ENCODE data around the gene DPM1. TPM values are rescaled to one million over a fixed set of nuclear protein-coding genes. Genes with fewer than 3 reads are reported as not detected.

The DPM1 gene
- total RNA-seq, 1 experiment from 2014 or later = 66.8 TPM

- Mint-ChIP-seq H3K4me3 (ENCODE audit: unreplicated experiment) (no peak overlapping the region), H3K27ac (ENCODE audit: low read depth, unreplicated experiment) (no peak overlapping the region), H3K36me3 (ENCODE audit: insufficient read depth, unreplicated experiment) (peaks cover 8% of the 10 kb centered on the region), H3K27me3 (ENCODE audit: insufficient read depth, unreplicated experiment) (peaks cover 11% of the 10 kb centered on the region), H3K9me3 (ENCODE audit: unreplicated experiment) (no peaks in the 10 kb centered on the region), H3K4me1 (ENCODE audit: insufficient read depth, unreplicated experiment) (no peaks in the 10 kb centered on the region)
- TF ChIP-seq CTCF (IDR thresholded peaks at IDR 0.05; ENCODE audit: unreplicated experiment) = no peak
- no TSS peak for BruUV-seq (replicated peaks)
- CTCF ChIA-PET = interaction anchor here (0.7 to 2.4 kb wide), 4 partner anchors 9 to 635 kb away, joined by 3 to 17 read pairs (median 4); partner anchors contain the start of genes DPM1 and MOCS3
- intact Hi-C loops (cut with micrococcal nuclease) = no loop called here
- POLR2A ChIA-PET = interaction anchor here (0.7 to 1.7 kb wide), 2 partner anchors 9 to 596 kb away, joined by 3 to 9 read pairs; partner anchors contain the start of genes DPM1 and MOCS3
- DNase-seq (ENCODE audit: unreplicated experiment) = no peak
Measured at GRCh38 chr20:50967586-50967985, 9.3 kb upstream of the DPM1 start.

- Mint-ChIP-seq H3K4me3 (ENCODE audit: unreplicated experiment) (peak overlapping the region; percentile 91), H3K27ac (ENCODE audit: low read depth, unreplicated experiment) (no peak overlapping the region), H3K36me3 (ENCODE audit: insufficient read depth, unreplicated experiment) (peaks cover 57% of the 10 kb centered on the region), H3K4me1 (ENCODE audit: insufficient read depth, unreplicated experiment) (peaks cover 15% of the 10 kb centered on the region), H3K9me3 (ENCODE audit: unreplicated experiment) (no peaks in the 10 kb centered on the region), H3K27me3 (ENCODE audit: insufficient read depth, unreplicated experiment) (no peaks in the 10 kb centered on the region)
- POLR2A ChIA-PET = interaction anchor here (0.6 to 4.4 kb wide), 9 partner anchors 8 to 169 kb away, joined by 3 to 66 read pairs (median 9); partner anchors contain the start of gene BCAS4
- BruUV-seq (replicated peaks) = no TSS peak
- CTCF ChIA-PET = interaction anchor here (0.5 to 1.9 kb wide), 6 partner anchors 28 to 348 kb away, joined by 3 to 4 read pairs (median 4); partner anchors contain the start of genes ADNP and BCAS4
- no peak for DNase-seq (ENCODE audit: unreplicated experiment)
- TF ChIP-seq CTCF (IDR thresholded peaks at IDR 0.05; ENCODE audit: unreplicated experiment) = no peak
- intact Hi-C loops (cut with micrococcal nuclease) = no loop called here
Measured at GRCh38 chr20:50959543-50960126, 1.3 kb upstream of the DPM1 start.

- Mint-ChIP-seq H3K4me3 (ENCODE audit: unreplicated experiment) (peak within 1 kb of the TSS; percentile 91), H3K4me1 (ENCODE audit: insufficient read depth, unreplicated experiment) (peaks cover 15% of the 10 kb centered on the region), H3K27me3 (ENCODE audit: insufficient read depth, unreplicated experiment) (no peaks in the 10 kb centered on the region), H3K36me3 (ENCODE audit: insufficient read depth, unreplicated experiment) (peaks cover 64% of the 10 kb centered on the region), H3K9me3 (ENCODE audit: unreplicated experiment) (no peaks in the 10 kb centered on the region), H3K27ac (ENCODE audit: low read depth, unreplicated experiment) (peak within 1 kb of the TSS; percentile 100)
- TSS peak; percentile 70 for BruUV-seq (replicated peaks)
- ChIA-PET POLR2A (interaction anchor here (0.6 to 4.4 kb wide), 46 partner anchors 9 to 1026 kb away, joined by 3 to 136 read pairs (median 6); partner anchors contain the start of genes ADNP, BCAS4, PARD6B and PTPN1), CTCF (interaction anchor here (0.6 to 2.9 kb wide), 15 partner anchors 9 to 348 kb away, joined by 3 to 17 read pairs (median 3); partner anchors contain the start of genes ADNP and BCAS4)
- intact Hi-C loops (cut with micrococcal nuclease) = loop anchor here (1.0 kb wide), 1 partner anchor 21 kb away; no protein-coding TSS in a partner anchor
- peak; percentile 92 for DNase-seq (ENCODE audit: unreplicated experiment)
- TF ChIP-seq CTCF (IDR thresholded peaks at IDR 0.05; ENCODE audit: unreplicated experiment) = no peak
Measured at GRCh38 chr20:50958615-50959542, 547 bp upstream of the DPM1 start, which contains the start of gene MOCS3. Gene MOCS3 (plus strand): TSS chr20:50958818. CDS start chr20:50958843, 25 bp downstream.

Data from MCF 10A (cell line).